Stimulated activated CD8-positive, alpha-beta memory T cell treated with anti-CD3 and anti-CD28 coated beads, Interleukin-2, amount 100 ng/mL, for 1 hour (primary cell): ENCODE results near the gene DOK4.

Experiments used
- DNase-seq, 2 donors: peaks; one replicate each; pipeline ENCODE4 v3.0.0-alpha.2; 2020; ENCODE audit warnings: low read depth in 2 of 2

The DOK4 gene

GRCh38 chr16:57519796-57520360 is 33.6 kb upstream of the DOK4 start:
- DNase-seq: peak; percentile 70 to 71

- DNase-seq: no peak
These were observed 32.6 kb upstream of the DOK4 start for GRCh38 chr16:57518922-57519321.

- DNase-seq: no peak
These were observed 32.2 kb upstream of the DOK4 start for GRCh38 chr16:57518520-57518919.

- no peak for DNase-seq
These were observed 31.4 kb upstream of the DOK4 start for GRCh38 chr16:57517397-57518367.

- DNase-seq: no peak
These were observed 30.5 kb upstream of the DOK4 start for GRCh38 chr16:57516773-57517172.

- DNase-seq: no peak
These were observed 30.0 kb upstream of the DOK4 start for GRCh38 chr16:57516176-57516725.

- no peak for DNase-seq
These were observed 28.7 kb upstream of the DOK4 start for GRCh38 chr16:57514791-57515600.

GRCh38 chr16:57514371-57514770 is 28.1 kb upstream of the DOK4 start:
- no peak for DNase-seq

- DNase-seq: no peak
These were observed 27.2 kb upstream of the DOK4 start for GRCh38 chr16:57513371-57514102.

GRCh38 chr16:57512296-57513001 is 26.2 kb upstream of the DOK4 start:
- no peak for DNase-seq

- DNase-seq: no peak
These were observed 24.0 kb upstream of the DOK4 start for GRCh38 chr16:57510016-57510871.

GRCh38 chr16:57509231-57509923 is 23.1 kb upstream of the DOK4 start:
- DNase-seq: no peak

GRCh38 chr16:57508035-57508425 is 21.7 kb upstream of the DOK4 start:
- no peak for DNase-seq

GRCh38 chr16:57507136-57508034 is 21.1 kb upstream of the DOK4 start:
- no peak for DNase-seq

GRCh38 chr16:57505169-57505568 is 18.9 kb upstream of the DOK4 start:
- no peak for DNase-seq

GRCh38 chr16:57504491-57504890 is 18.2 kb upstream of the DOK4 start:
- DNase-seq: no peak

- DNase-seq: no peak
These were observed 17.7 kb upstream of the DOK4 start for GRCh38 chr16:57504001-57504400.

- no peak for DNase-seq
These were observed 17.1 kb upstream of the DOK4 start for GRCh38 chr16:57503366-57503765.
